ENCODE data around the gene ALKBH5. TPM values are rescaled to one million over a fixed set of nuclear protein-coding genes. Genes with fewer than 3 reads are reported as not detected.

The ALKBH5 gene
- total RNA-seq, 1 experiment from 2014 or later: 105 TPM

- TF ChIP-seq, protein P1, sequence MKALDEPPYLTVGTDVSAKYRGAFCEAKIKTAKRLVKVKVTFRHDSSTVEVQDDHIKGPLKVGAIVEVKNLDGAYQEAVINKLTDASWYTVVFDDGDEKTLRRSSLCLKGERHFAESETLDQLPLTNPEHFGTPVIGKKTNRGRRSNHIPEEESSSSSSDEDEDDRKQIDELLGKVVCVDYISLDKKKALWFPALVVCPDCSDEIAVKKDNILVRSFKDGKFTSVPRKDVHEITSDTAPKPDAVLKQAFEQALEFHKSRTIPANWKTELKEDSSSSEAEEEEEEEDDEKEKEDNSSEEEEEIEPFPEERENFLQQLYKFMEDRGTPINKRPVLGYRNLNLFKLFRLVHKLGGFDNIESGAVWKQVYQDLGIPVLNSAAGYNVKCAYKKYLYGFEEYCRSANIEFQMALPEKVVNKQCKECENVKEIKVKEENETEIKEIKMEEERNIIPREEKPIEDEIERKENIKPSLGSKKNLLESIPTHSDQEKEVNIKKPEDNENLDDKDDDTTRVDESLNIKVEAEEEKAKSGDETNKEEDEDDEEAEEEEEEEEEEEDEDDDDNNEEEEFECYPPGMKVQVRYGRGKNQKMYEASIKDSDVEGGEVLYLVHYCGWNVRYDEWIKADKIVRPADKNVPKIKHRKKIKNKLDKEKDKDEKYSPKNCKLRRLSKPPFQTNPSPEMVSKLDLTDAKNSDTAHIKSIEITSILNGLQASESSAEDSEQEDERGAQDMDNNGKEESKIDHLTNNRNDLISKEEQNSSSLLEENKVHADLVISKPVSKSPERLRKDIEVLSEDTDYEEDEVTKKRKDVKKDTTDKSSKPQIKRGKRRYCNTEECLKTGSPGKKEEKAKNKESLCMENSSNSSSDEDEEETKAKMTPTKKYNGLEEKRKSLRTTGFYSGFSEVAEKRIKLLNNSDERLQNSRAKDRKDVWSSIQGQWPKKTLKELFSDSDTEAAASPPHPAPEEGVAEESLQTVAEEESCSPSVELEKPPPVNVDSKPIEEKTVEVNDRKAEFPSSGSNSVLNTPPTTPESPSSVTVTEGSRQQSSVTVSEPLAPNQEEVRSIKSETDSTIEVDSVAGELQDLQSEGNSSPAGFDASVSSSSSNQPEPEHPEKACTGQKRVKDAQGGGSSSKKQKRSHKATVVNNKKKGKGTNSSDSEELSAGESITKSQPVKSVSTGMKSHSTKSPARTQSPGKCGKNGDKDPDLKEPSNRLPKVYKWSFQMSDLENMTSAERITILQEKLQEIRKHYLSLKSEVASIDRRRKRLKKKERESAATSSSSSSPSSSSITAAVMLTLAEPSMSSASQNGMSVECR (CRISPR knock-in tag; IDR thresholded peaks at IDR 0.05; ENCODE audit: borderline replicate concordance): no peak
- TF ChIP-seq SP1 (CRISPR knock-in tag; conservative IDR thresholded peaks at IDR 0.05) (no peak; the same call in 1 of the 2 replicates), EMX1 (CRISPR knock-in tag; IDR thresholded peaks at IDR 0.05) (no peak), MLX (CRISPR knock-in tag; IDR thresholded peaks at IDR 0.05) (no peak), IRF1 (CRISPR knock-in tag; IDR thresholded peaks at IDR 0.05) (no peak)
- TF ChIP-seq, protein P2, sequence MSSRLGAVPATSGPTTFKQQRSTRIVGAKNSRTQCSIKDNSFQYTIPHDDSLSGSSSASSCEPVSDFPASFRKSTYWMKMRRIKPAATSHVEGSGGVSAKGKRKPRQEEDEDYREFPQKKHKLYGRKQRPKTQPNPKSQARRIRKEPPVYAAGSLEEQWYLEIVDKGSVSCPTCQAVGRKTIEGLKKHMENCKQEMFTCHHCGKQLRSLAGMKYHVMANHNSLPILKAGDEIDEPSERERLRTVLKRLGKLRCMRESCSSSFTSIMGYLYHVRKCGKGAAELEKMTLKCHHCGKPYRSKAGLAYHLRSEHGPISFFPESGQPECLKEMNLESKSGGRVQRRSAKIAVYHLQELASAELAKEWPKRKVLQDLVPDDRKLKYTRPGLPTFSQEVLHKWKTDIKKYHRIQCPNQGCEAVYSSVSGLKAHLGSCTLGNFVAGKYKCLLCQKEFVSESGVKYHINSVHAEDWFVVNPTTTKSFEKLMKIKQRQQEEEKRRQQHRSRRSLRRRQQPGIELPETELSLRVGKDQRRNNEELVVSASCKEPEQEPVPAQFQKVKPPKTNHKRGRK (CRISPR knock-in tag; IDR thresholded peaks at IDR 0.05; ENCODE audit: borderline replicate concordance): no peak
- TF ChIP-seq, protein P3, sequence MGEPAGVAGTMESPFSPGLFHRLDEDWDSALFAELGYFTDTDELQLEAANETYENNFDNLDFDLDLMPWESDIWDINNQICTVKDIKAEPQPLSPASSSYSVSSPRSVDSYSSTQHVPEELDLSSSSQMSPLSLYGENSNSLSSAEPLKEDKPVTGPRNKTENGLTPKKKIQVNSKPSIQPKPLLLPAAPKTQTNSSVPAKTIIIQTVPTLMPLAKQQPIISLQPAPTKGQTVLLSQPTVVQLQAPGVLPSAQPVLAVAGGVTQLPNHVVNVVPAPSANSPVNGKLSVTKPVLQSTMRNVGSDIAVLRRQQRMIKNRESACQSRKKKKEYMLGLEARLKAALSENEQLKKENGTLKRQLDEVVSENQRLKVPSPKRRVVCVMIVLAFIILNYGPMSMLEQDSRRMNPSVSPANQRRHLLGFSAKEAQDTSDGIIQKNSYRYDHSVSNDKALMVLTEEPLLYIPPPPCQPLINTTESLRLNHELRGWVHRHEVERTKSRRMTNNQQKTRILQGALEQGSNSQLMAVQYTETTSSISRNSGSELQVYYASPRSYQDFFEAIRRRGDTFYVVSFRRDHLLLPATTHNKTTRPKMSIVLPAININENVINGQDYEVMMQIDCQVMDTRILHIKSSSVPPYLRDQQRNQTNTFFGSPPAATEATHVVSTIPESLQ (CRISPR knock-in tag; IDR thresholded peaks at IDR 0.05): 0 out of 2 replicates have a peak, but pooled peaks have one; percentile 54
Observed at GRCh38 chr17:18184143-18185031, 759 bp downstream of the ALKBH5 start (continued).

DNA sequence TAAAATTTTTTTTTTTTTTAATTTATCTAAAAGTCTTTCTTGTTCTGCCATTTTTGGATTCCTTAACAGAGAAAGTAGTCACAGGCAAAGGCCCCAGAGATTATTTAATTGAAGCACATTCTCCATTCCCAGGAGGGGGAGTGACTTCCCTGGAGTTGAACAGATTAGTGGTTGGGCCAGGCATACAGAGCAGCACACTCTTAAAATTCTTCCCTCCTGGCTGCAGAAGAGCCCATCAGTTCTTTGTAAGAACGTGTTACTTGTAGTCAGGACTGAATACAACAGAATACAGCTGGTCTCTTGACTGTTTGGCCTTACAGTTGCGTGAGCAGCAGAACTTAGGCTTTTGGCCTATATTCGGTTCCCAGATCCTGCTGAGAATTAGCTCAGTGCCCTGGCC is 1.8 kb downstream of the ALKBH5 start:
- POLR2A ChIA-PET: no interaction called here
- TF ChIP-seq ZNF532 (CRISPR knock-in tag; IDR thresholded peaks at IDR 0.05; ENCODE audit: borderline replicate concordance) (no peak), MLX (CRISPR knock-in tag; IDR thresholded peaks at IDR 0.05) (no peak), HMGXB4 (CRISPR knock-in tag; IDR thresholded peaks at IDR 0.05) (no peak), CREM (CRISPR knock-in tag; IDR thresholded peaks at IDR 0.05) (no peak), SMAD3 (CRISPR knock-in tag; IDR thresholded peaks at IDR 0.05; ENCODE audit: borderline replicate concordance) (no peak), CTCF (IDR thresholded peaks at IDR 0.05) (no peak)
- TF ChIP-seq, protein P4, sequence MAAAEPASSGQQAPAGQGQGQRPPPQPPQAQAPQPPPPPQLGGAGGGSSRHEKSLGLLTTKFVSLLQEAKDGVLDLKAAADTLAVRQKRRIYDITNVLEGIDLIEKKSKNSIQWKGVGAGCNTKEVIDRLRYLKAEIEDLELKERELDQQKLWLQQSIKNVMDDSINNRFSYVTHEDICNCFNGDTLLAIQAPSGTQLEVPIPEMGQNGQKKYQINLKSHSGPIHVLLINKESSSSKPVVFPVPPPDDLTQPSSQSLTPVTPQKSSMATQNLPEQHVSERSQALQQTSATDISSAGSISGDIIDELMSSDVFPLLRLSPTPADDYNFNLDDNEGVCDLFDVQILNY (CRISPR knock-in tag; IDR thresholded peaks at IDR 0.05): no peak

More for the DNA sequence above, 1.8 kb downstream of the ALKBH5 start:
- no peaks in the 10 kb centered on the region for H3K27me3 Mint-ChIP-seq (ENCODE audit: low read depth)
- peaks cover 43% of the 10 kb centered on the region for H3K4me1 Mint-ChIP-seq
- DNase-seq (ENCODE audit: low spot score) (no peak), ATAC-seq (no peak)
- H3K36me3 Mint-ChIP-seq: peaks cover 36% of the 10 kb centered on the region
- CTCF ChIA-PET: interaction anchor here (0.6 to 4.3 kb wide), 3 partner anchors 15 to 43 kb away, joined by 3 to 44 read pairs (median 4); no protein-coding TSS in a partner anchor
- no peak overlapping the region for H3K27ac Mint-ChIP-seq
- no peaks in the 10 kb centered on the region for H3K9me3 Mint-ChIP-seq
- H3K4me3 Mint-ChIP-seq: peak overlapping the region; percentile 93

Data from WTC11 (cell line).